GM12864 (cell line): ENCODE data around the gene HRH2.

Experiments used
- DNase-seq: peaks from one replicate; pipeline ENCODE4 v3.0.0-alpha.2; 2011; ENCODE audit warnings: low read depth
- H3K4me3 ChIP-seq: 2 replicates; pipeline ENCODE4 v1.5.1; 2011; ENCODE audit warnings: mild to moderate bottlenecking, low read depth, low read length, control low read depth
- CTCF ChIP-seq: IDR thresholded peaks from 2 replicates; pipeline ENCODE4 v1.5.1; 2011; ENCODE audit warnings: low read depth, mild to moderate bottlenecking, moderate library complexity, low read length, control low read depth, inconsistent platforms; ENCODE audit errors: missing control alignments

HRH2 gene

DNA sequence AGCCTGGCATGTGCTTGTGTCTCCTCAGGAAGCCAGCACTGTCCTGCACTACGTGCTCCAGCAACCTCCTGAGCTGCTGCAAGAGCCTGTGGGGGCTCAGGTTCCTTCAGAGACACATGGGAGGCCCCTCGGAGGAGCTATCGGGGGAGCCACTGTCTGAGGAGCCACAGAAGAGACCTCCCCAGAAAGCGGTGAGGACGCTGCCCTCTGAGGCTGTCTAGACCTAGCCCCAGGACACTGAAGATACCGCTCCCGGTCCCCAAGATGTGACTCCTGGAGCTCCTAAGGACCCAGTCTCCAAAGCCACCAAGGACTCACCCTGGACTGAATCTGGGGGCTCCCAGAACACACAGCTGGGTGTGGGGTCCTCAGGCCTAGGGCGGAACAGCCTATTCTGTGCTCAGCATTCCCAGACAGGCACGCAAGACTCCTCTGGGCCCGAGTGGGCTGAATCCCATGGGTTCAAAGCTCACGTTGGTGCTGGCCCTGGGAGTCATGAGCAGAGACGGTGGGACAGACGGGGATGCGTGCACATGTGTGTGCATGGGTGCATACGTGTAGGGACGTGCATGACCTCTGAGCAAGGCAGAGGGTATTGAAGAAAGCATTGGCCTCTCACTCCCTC is 50.0 kb downstream of the HRH2 start:
- TF ChIP-seq CTCF, result no peak
- DNase-seq, result no peak

DNA sequence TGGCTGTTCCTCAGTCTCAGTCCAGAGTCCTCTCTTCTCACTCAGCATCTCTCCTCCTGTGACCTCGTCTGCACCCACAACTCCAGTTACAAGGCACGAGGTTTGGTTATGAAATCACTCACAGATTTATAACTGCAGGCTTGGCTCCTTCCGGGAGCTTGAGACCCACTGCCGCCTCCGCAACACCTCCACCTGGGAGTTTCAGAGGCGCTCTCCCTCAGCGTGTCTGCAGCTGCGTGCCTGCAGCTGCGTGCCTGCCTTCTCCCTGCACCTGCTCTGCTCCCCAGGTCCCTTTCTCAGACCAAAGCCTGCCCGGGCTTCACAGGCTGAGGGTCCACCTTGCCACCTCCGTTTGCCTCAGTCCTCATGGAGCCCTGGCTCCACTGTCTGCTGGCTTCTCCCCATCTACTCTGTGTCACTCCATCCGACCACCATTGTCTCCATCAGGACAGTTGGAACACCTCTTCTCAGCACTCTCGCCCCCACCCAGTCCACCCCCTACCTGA is 51.5 kb downstream of the HRH2 start:
- no peak for TF ChIP-seq CTCF
- no peak overlapping the region for H3K4me3 ChIP-seq
- no peak for DNase-seq

More for the DNA sequence above, 50.0 kb downstream of the HRH2 start:
- no peak overlapping the region for H3K4me3 ChIP-seq

- no peak for DNase-seq
- no peak for TF ChIP-seq CTCF
- no peak overlapping the region for H3K4me3 ChIP-seq
Measured at GRCh38 chr5:175710326-175710725, 52.5 kb downstream of the HRH2 start.

DNA sequence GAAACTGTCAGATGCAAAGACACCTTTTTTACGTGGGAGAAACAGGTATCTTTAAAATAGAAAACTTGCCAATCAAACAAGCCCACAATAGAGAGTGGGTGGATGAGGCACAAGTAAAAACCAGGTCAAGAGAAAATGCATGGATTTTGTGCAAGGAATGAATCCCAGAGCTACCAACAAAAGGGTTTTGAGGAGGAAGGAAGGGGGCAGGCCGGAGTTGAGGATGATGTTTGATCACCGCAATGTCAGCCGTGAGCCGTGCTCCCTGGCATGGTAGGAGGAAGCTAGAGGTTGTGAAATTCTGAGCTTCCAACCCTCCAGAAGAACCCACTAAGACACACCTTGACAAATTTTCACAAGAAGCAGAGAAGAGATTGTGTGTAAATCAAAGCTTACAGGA is 53.2 kb downstream of the HRH2 start:
- no peak overlapping the region for H3K4me3 ChIP-seq
- DNase-seq, result no peak
- no peak for TF ChIP-seq CTCF

DNA sequence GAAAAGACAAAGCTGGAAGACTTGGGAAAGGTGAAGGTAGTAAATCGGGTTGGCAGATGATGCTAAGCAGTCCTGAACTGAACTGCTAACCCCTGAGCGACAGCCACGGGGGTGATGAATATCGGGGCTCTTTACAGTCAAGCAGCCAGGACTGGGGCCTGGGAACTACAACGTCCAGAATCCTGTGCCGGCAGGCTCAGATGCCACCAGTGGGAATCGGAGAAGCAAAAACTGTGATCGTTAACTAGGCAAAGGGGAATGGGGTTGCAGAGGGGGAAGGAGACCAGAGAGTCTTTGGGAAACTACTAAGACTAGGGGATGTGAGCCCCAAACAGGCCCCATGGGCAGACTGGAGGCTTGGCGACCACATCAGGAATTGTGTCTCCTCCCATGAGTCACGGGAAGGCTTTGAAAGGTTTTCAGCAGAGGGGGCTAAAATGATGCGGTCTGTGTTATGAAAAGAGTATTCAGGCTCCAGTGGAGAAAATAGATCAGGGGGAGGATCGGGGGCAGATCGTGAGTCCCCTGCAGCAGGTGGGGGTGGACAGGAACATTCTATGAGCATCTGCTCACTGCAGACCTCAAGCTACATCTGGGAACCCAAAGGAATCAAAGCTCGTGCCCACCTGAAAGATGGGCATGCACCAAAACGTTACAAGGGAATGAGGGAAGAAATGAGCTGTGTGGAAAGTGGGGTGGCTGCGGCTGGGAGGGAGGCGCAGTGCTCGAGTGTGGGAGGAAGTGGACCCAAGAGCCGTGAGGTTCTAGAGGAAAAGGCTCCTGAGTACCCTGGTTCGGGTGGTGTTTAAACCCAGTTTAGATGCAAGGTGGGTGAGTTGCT is 53.8 kb downstream of the HRH2 start:
- no peak overlapping the region for H3K4me3 ChIP-seq
- TF ChIP-seq CTCF, result no peak
- no peak for DNase-seq

GRCh38 chr5:175712313-175712680 is 54.4 kb downstream of the HRH2 start:
- no peak for DNase-seq
- no peak overlapping the region for H3K4me3 ChIP-seq
- TF ChIP-seq CTCF, result no peak
